Common myeloid progenitor, CD34-positive (primary cell): Measurements from ENCODE around the gene RSRC2.

Experiments used
- CTCF ChIA-PET: fragments of 350-600 bp; sonication (Branson Sonifier 250); formaldehyde crosslinking; loops from one replicate; lab custom pipeline; 2021; ENCODE audit warnings: antibody characterized with exemption; lab: Charles Lee
- POLR2A ChIA-PET: fragments of 350-600 bp; sonication (Branson Sonifier 250); formaldehyde crosslinking; loops from one replicate; lab custom pipeline; 2021; ENCODE audit warnings: antibody characterized with exemption; lab: Charles Lee
- DNase-seq, 3 donors: peaks; one replicate each; pipeline versions ENCODE4 v3.0.0 to v3.0.0-alpha.2; 2013
- H3K27ac ChIP-seq, 2 experiments: 1 replicate in 1 of 2; 2 replicates in 1 of 2; pipeline ENCODE4 v1.7.0; 2013; ENCODE audit warnings: inconsistent platforms in 2 of 2, low read length in 2 of 2, mild to moderate bottlenecking in 2 of 2, low read depth in 1 of 2, moderate library complexity in 1 of 2; ENCODE audit not compliant: severe bottlenecking in 2 of 2, insufficient read depth in 1 of 2, poor library complexity in 1 of 2
- H3K27me3 ChIP-seq, 5 experiments: replicated peaks in 2 of 5; 1 replicate in 3 of 5; 2 replicates in 2 of 5; pipeline versions ENCODE4 v1.6.1 to v1.7.0; 2013; ENCODE audit warnings: low read length in 4 of 5, mild to moderate bottlenecking in 2 of 5, moderate library complexity in 2 of 5, inconsistent platforms in 1 of 5; ENCODE audit not compliant: insufficient read depth in 5 of 5, control insufficient read depth in 4 of 5
- H3K36me3 ChIP-seq, 4 experiments: 1 replicate in 2 of 4; 2 replicates in 2 of 4; pipeline versions ENCODE4 v1.6.1 to v1.7.0; 2013; ENCODE audit warnings: low read length in 3 of 4, control low read depth in 1 of 4, mild to moderate bottlenecking in 1 of 4; ENCODE audit not compliant: control insufficient read depth in 4 of 4, insufficient read depth in 4 of 4
- H3K4me1 ChIP-seq, 4 experiments: 1 replicate in 3 of 4; 2 replicates in 1 of 4; pipeline versions ENCODE4 v1.6.1 to v1.7.1; 2013; ENCODE audit warnings: low read length in 3 of 4, mild to moderate bottlenecking in 3 of 4, control low read depth in 1 of 4, inconsistent platforms in 1 of 4, moderate library complexity in 1 of 4; ENCODE audit not compliant: control insufficient read depth in 4 of 4, insufficient read depth in 4 of 4; ENCODE audit errors: control extremely low read depth in 1 of 4
- H3K4me3 ChIP-seq, 7 experiments: 1 replicate in 4 of 7; 2 replicates in 3 of 7; pipeline versions ENCODE4 v1.5.1 to v1.7.0; 2013; ENCODE audit warnings: mild to moderate bottlenecking in 7 of 7, low read length in 6 of 7, moderate library complexity in 6 of 7, inconsistent platforms in 2 of 7, low read depth in 2 of 7, control low read depth in 1 of 7; ENCODE audit not compliant: insufficient read depth in 4 of 7, control insufficient read depth in 1 of 7; ENCODE audit errors: extremely low read depth in 1 of 7
- H3K9me3 ChIP-seq, 5 experiments: 1 replicate in 4 of 5; 2 replicates in 1 of 5; pipeline versions ENCODE4 v1.6.1 to v1.7.1; 2013; ENCODE audit warnings: low read length in 4 of 5, mild to moderate bottlenecking in 2 of 5, inconsistent platforms in 1 of 5, low read depth in 1 of 5, moderate library complexity in 1 of 5; ENCODE audit not compliant: control insufficient read depth in 4 of 5, insufficient read depth in 2 of 5; ENCODE audit errors: control extremely low read depth in 1 of 5
- WGBS: methylation state at CpG from one replicate; pipeline ENCODE4 v1.1.5; 2013; ENCODE audit not compliant: insufficient coverage; 5-methylcytosine and 5-hydroxymethylcytosine counted together

RSRC2 gene

GRCh38 chr12:122528992-122529391 is 2.3 kb upstream of the RSRC2 start:
- Histone ChIP-seq H3K27ac (no peak overlapping the region), H3K4me1 (peaks cover 14 to 29% (median 21%) of the 10 kb centered on the region in 4 experiments), H3K4me3 (no peak overlapping the region), H3K27me3 (no peaks in the 10 kb centered on the region), H3K36me3 (peaks cover 5 to 39% (median 22%) of the 10 kb centered on the region in 4 experiments), H3K9me3 (no peaks in the 10 kb centered on the region)
- POLR2A ChIA-PET, result interaction anchor here (0.7 kb wide), 1 partner anchor 149 kb away, joined by 3 read pairs; no protein-coding TSS in a partner anchor
- CTCF ChIA-PET, result interaction anchor here (0.6 kb wide), 1 partner anchor 664 kb away, joined by 3 read pairs; no protein-coding TSS in a partner anchor
- no CpG with 5 or more reads among the region's 6 CpGs for WGBS
- DNase-seq, result no peak

DNA sequence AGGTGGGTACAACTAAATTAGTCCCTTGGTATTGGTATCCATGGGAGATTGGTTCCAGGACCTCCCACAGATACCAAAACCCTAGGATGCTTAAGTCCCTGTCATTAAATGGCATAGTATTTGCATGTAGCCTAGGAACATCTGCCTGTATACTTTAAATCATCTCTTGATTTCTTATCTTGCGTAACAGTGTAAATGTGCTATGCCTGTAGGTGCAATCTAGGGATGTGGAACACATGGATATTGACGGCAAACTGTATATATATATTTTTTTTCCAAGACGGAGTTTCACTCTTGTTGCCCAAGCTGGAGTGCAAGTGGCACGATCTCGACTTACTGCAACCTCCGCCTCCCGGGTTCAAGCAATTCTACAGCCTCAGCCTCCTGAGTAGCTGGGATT is 1.8 kb upstream of the RSRC2 start:
- POLR2A ChIA-PET, result interaction anchor here (0.7 to 4.5 kb wide), 2 partner anchors 28 to 150 kb away, joined by 3 to 16 read pairs; partner anchors contain the start of gene ZCCHC8
- CTCF ChIA-PET, result no interaction called here

GRCh38 chr12:122527478-122527944 is 775 bp upstream of the RSRC2 start:
- peak overlapping the region; percentile 79 to 100 (median 96) for H3K4me3 ChIP-seq
- DNase-seq, result peak; percentile 23 to 48 (median 44)
- ChIA-PET POLR2A (interaction anchor here (0.6 to 4.5 kb wide), 4 partner anchors 9 to 55 kb away, joined by 3 to 16 read pairs (median 5); partner anchors contain the start of gene ZCCHC8), CTCF (interaction anchor here (1.4 kb wide), 1 partner anchor 22 kb away, joined by 3 read pairs; no protein-coding TSS in a partner anchor)
- H3K36me3 ChIP-seq, result peaks cover 7 to 38% (median 13%) of the 10 kb centered on the region in 4 experiments
- 0% methylated on average over 15 of the region's 21 CpGs for WGBS
- peaks cover 14 to 41% (median 27%) of the 10 kb centered on the region in 4 experiments for H3K4me1 ChIP-seq
- no peaks in the 10 kb centered on the region for H3K27me3 ChIP-seq
- no peaks in the 10 kb centered on the region for H3K9me3 ChIP-seq
- peak overlapping the region; percentile 75 to 100 for H3K27ac ChIP-seq

More for the DNA sequence above, 1.8 kb upstream of the RSRC2 start:
- DNase-seq, result no peak
- no peaks in the 10 kb centered on the region for H3K9me3 ChIP-seq
- peak overlapping the region in 4 of 7 experiments; percentile 95 to 100 (median 96) for H3K4me3 ChIP-seq
- peaks cover 14 to 33% (median 23%) of the 10 kb centered on the region in 4 experiments for H3K4me1 ChIP-seq
- peaks cover 5 to 39% (median 18%) of the 10 kb centered on the region in 4 experiments for H3K36me3 ChIP-seq
- no peaks in the 10 kb centered on the region for H3K27me3 ChIP-seq
- H3K27ac ChIP-seq, result peak overlapping the region in 1 of 2 experiments; percentile 75
- 100% methylated on average over 1 of the region's 7 CpGs for WGBS

GRCh38 chr12:122523846-122524718 is 2.7 kb downstream of the RSRC2 start:
- ChIA-PET POLR2A (interaction anchor here (1.1 to 4.5 kb wide), 2 partner anchors 19 to 23 kb away, joined by 4 to 16 read pairs; partner anchors contain the start of gene ZCCHC8), CTCF (interaction anchor here (0.6 to 1.2 kb wide), 3 partner anchors 23 to 433 kb away, joined by 3 to 4 read pairs (median 3); no protein-coding TSS in a partner anchor)
- Histone ChIP-seq H3K36me3 (peaks cover 19 to 52% (median 26%) of the 10 kb centered on the region in 4 experiments), H3K4me1 (peaks cover 14 to 41% (median 27%) of the 10 kb centered on the region in 4 experiments), H3K27ac (peak overlapping the region; percentile 16 to 100), H3K9me3 (no peaks in the 10 kb centered on the region), H3K4me3 (peak overlapping the region in 6 of 7 experiments; percentile 3 to 73 (median 34)), H3K27me3 (no peaks in the 10 kb centered on the region)
- DNase-seq, result no peak
- WGBS, result 69% methylated on average over 5 of the region's 8 CpGs

GRCh38 chr12:122523280-122523679 is 3.5 kb downstream of the RSRC2 start:
- Histone ChIP-seq H3K4me1 (peaks cover 14 to 38% (median 24%) of the 10 kb centered on the region in 4 experiments), H3K4me3 (no peak overlapping the region), H3K27ac (no peak overlapping the region), H3K36me3 (peaks cover 24 to 59% (median 33%) of the 10 kb centered on the region in 4 experiments), H3K9me3 (no peaks in the 10 kb centered on the region), H3K27me3 (no peaks in the 10 kb centered on the region)
- 94% methylated on average over 5 of the region's 8 CpGs for WGBS
- POLR2A ChIA-PET, result interaction anchor here (0.6 kb wide), 1 partner anchor 241 kb away, joined by 3 read pairs; no protein-coding TSS in a partner anchor
- CTCF ChIA-PET, result no interaction called here
- DNase-seq, result no peak

DNA sequence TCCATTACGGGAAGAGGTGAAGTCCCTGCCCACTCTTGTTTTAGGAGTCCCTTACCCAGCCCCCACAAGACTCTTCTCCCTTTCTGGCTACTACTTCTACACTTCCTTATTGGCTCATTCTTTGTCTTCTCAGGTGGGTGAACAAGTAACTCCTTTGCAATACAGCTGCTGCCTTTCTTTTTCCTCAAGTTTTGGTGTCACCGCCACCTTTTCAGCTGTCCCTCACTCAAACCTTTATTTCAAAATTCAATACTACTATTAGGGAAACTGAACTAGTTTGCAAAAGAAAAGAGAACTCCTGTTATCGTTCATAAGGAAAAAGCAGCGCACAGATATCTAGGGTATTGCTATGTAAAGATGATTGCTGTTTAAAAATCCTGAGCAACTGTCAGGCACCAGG is 6.1 kb downstream of the RSRC2 start:
- H3K27me3 ChIP-seq, result no peaks in the 10 kb centered on the region
- no peak for DNase-seq
- H3K9me3 ChIP-seq, result no peaks in the 10 kb centered on the region
- H3K27ac ChIP-seq, result no peak overlapping the region
- WGBS, result 100% methylated on average over 2 of the region's 4 CpGs
- CTCF ChIA-PET, result interaction anchor here (0.8 to 2.5 kb wide), 4 partner anchors 10 to 20 kb away, joined by 3 to 13 read pairs (median 4); partner anchors contain the start of gene ZCCHC8
- POLR2A ChIA-PET, result interaction anchor here (1.0 kb wide), 1 partner anchor 20 kb away, joined by 6 read pairs; the partner anchor contains the start of gene ZCCHC8
- peaks cover 38 to 85% (median 54%) of the 10 kb centered on the region in 4 experiments for H3K36me3 ChIP-seq
- peaks cover 10 to 26% (median 17%) of the 10 kb centered on the region in 4 experiments for H3K4me1 ChIP-seq
- H3K4me3 ChIP-seq, result no peak overlapping the region
